Measurements from ENCODE around the gene CACNB4.
"Not testable (repeated sequence)": the region's sequence is repeated elsewhere in the genome, so short reads cannot be mapped to it uniquely, and the experiment has no call there.

The CACNB4 gene

GRCh38 chr2:151933266-151933804 is 165.5 kb downstream of the CACNB4 start:
- Mint-ChIP-seq H3K9me3 (no peaks in the 10 kb centered on the region), H3K4me1 (no peaks in the 10 kb centered on the region), H3K36me3 (no peaks in the 10 kb centered on the region), H3K27me3 (peaks cover 0 to 4% of the 10 kb centered on the region in 2 donors), H3K4me3 (no peak overlapping the region), H3K27ac (no peak overlapping the region)
- ATAC-seq (replicated peaks), result peak in 1 of 2 donors; percentile 58
- no peak for DNase-seq

- Mint-ChIP-seq H3K9me3 (no peaks in the 10 kb centered on the region), H3K36me3 (no peaks in the 10 kb centered on the region), H3K27me3 (peaks cover 6 to 10% of the 10 kb centered on the region in 2 donors), H3K4me3 (no peak overlapping the region), H3K4me1 (no peaks in the 10 kb centered on the region), H3K27ac (no peak overlapping the region)
- ATAC-seq (replicated peaks) (no peak), DNase-seq (no peak)
These were observed 167.1 kb downstream of the CACNB4 start for GRCh38 chr2:151931756-151932155.

- DNase-seq (no peak), ATAC-seq (replicated peaks) (no peak)
- Mint-ChIP-seq H3K36me3 (no peaks in the 10 kb centered on the region), H3K4me3 (no peak overlapping the region), H3K9me3 (no peaks in the 10 kb centered on the region), H3K4me1 (no peaks in the 10 kb centered on the region), H3K27ac (no peak overlapping the region), H3K27me3 (peaks cover 6 to 10% of the 10 kb centered on the region in 2 donors)
These were observed 167.7 kb downstream of the CACNB4 start for GRCh38 chr2:151931030-151931611.

- no peaks in the 10 kb centered on the region for H3K4me1 Mint-ChIP-seq
- no peaks in the 10 kb centered on the region for H3K36me3 Mint-ChIP-seq
- ATAC-seq (replicated peaks) (no peak), DNase-seq (no peak)
- H3K4me3 Mint-ChIP-seq, result no peak overlapping the region
- no peak overlapping the region for H3K27ac Mint-ChIP-seq
- peaks cover 6 to 10% of the 10 kb centered on the region in 2 donors for H3K27me3 Mint-ChIP-seq
- no peaks in the 10 kb centered on the region for H3K9me3 Mint-ChIP-seq
These were observed 168.8 kb downstream of the CACNB4 start for GRCh38 chr2:151930042-151930441.

GRCh38 chr2:151928380-151928779 is 170.5 kb downstream of the CACNB4 start:
- no peak overlapping the region for H3K4me3 Mint-ChIP-seq
- peaks cover 6 to 10% of the 10 kb centered on the region in 2 donors for H3K27me3 Mint-ChIP-seq
- no peak overlapping the region for H3K27ac Mint-ChIP-seq
- H3K4me1 Mint-ChIP-seq, result peaks cover 0 to 1% of the 10 kb centered on the region in 2 donors
- H3K9me3 Mint-ChIP-seq, result no peaks in the 10 kb centered on the region
- ATAC-seq (replicated peaks), result no peak
- no peak for DNase-seq
- no peaks in the 10 kb centered on the region for H3K36me3 Mint-ChIP-seq

- Mint-ChIP-seq H3K27me3 (peaks cover 6 to 10% of the 10 kb centered on the region in 2 donors), H3K36me3 (no peaks in the 10 kb centered on the region), H3K9me3 (no peaks in the 10 kb centered on the region), H3K27ac (no peak overlapping the region), H3K4me1 (peaks cover 0 to 4% of the 10 kb centered on the region in 2 donors), H3K4me3 (no peak overlapping the region)
- ATAC-seq (replicated peaks) (no peak), DNase-seq (no peak)
These were observed 171.2 kb downstream of the CACNB4 start for GRCh38 chr2:151927501-151928221.

- H3K36me3 Mint-ChIP-seq, result no peaks in the 10 kb centered on the region
- peaks cover 8 to 22% of the 10 kb centered on the region in 2 donors for H3K4me1 Mint-ChIP-seq
- H3K9me3 Mint-ChIP-seq, result peaks cover 0 to 2% of the 10 kb centered on the region in 2 donors
- H3K27me3 Mint-ChIP-seq, result peaks cover 6 to 7% of the 10 kb centered on the region in 2 donors
- ATAC-seq (replicated peaks), result no peak
- no peak overlapping the region for H3K4me3 Mint-ChIP-seq
- H3K27ac Mint-ChIP-seq, result no peak overlapping the region
- no peak for DNase-seq
These were observed 175.8 kb downstream of the CACNB4 start for GRCh38 chr2:151922845-151923666.

- Mint-ChIP-seq H3K4me3 (no peak overlapping the region), H3K36me3 (no peaks in the 10 kb centered on the region), H3K27me3 (no peaks in the 10 kb centered on the region), H3K9me3 (peaks cover 0 to 2% of the 10 kb centered on the region in 2 donors), H3K4me1 (peaks cover 8 to 29% of the 10 kb centered on the region in 2 donors), H3K27ac (no peak overlapping the region)
- ATAC-seq (replicated peaks) (no peak), DNase-seq (no peak)
These were observed 179.1 kb downstream of the CACNB4 start for GRCh38 chr2:151919786-151920185.

- Mint-ChIP-seq H3K4me3 (no peak overlapping the region), H3K9me3 (peaks cover 0 to 2% of the 10 kb centered on the region in 2 donors), H3K36me3 (peaks cover 0 to 3% of the 10 kb centered on the region in 2 donors), H3K27ac (no peak overlapping the region), H3K4me1 (peaks cover 10 to 27% of the 10 kb centered on the region in 2 donors), H3K27me3 (peaks cover 0 to 9% of the 10 kb centered on the region in 2 donors)
- no peak for DNase-seq
- ATAC-seq (replicated peaks), result peak in 1 of 2 donors; percentile 34
These were observed 180.5 kb downstream of the CACNB4 start for GRCh38 chr2:151918308-151918707.

- H3K9me3 Mint-ChIP-seq, result no peaks in the 10 kb centered on the region
- no peak overlapping the region for H3K27ac Mint-ChIP-seq
- peaks cover 0 to 3% of the 10 kb centered on the region in 2 donors for H3K36me3 Mint-ChIP-seq
- no peak for DNase-seq
- H3K27me3 Mint-ChIP-seq, result peaks cover 5 to 9% of the 10 kb centered on the region in 2 donors
- H3K4me3 Mint-ChIP-seq, result no peak overlapping the region
- H3K4me1 Mint-ChIP-seq, result peaks cover 10 to 25% of the 10 kb centered on the region in 2 donors
- ATAC-seq (replicated peaks), result no peak
These were observed 182.2 kb downstream of the CACNB4 start for GRCh38 chr2:151916632-151917031.

GRCh38 chr2:151915629-151916025 is 183.2 kb downstream of the CACNB4 start:
- not testable (repeated sequence) for DNase-seq; H3K4me3 Mint-ChIP-seq; H3K9me3 Mint-ChIP-seq; H3K27me3 Mint-ChIP-seq; ATAC-seq (replicated peaks); H3K36me3 Mint-ChIP-seq; H3K27ac Mint-ChIP-seq
- H3K4me1 Mint-ChIP-seq, result peaks cover 10 to 25% of the 10 kb centered on the region in 2 donors

GRCh38 chr2:151914989-151915628 is 183.7 kb downstream of the CACNB4 start:
- Mint-ChIP-seq H3K9me3 (peaks cover 0 to 4% of the 10 kb centered on the region in 2 donors), H3K4me3 (no peak overlapping the region), H3K36me3 (peaks cover 0 to 3% of the 10 kb centered on the region in 2 donors), H3K27me3 (peaks cover 5 to 9% of the 10 kb centered on the region in 2 donors), H3K4me1 (peaks cover 10 to 25% of the 10 kb centered on the region in 2 donors), H3K27ac (no peak overlapping the region)
- DNase-seq, result no peak
- ATAC-seq (replicated peaks), result no peak

- Mint-ChIP-seq H3K4me1 (peaks cover 11 to 20% of the 10 kb centered on the region in 2 donors), H3K4me3 (no peak overlapping the region), H3K36me3 (no peaks in the 10 kb centered on the region), H3K9me3 (peaks cover 0 to 4% of the 10 kb centered on the region in 2 donors), H3K27me3 (peaks cover 0 to 5% of the 10 kb centered on the region in 2 donors), H3K27ac (no peak overlapping the region)
- no peak for ATAC-seq (replicated peaks)
- DNase-seq, result no peak
These were observed 190.5 kb downstream of the CACNB4 start for GRCh38 chr2:151908204-151908882.
